Lung (tissue), 12 donors: ENCODE data around the gene CH25H. TPM values are rescaled to one million over a fixed set of nuclear protein-coding genes. Genes with fewer than 3 reads are reported as not detected.
A peak's percentile ranks its signal among the peaks of the same experiment; 100 is the strongest.

ENCODE experiments used
- ATAC-seq: fragments of 200-7000 bp; cut with Tn5 transposase; one replicate; pipeline ENCODE4 v1.9.1; 2020; ENCODE audit warnings: moderate number of reproducible peaks; ENCODE audit not compliant: insufficient read depth, low FRiP score
- DNase-seq, 3 donors: peaks; one replicate each; pipeline ENCODE4 v3.0.0-alpha.2; 2013 to 2017
- H3K27ac ChIP-seq, 2 donors: one replicate each; pipeline ENCODE4 v1.5.1; 2013; ENCODE audit warnings: mild to moderate bottlenecking in 2 of 2, moderate library complexity in 2 of 2, control low read depth in 1 of 2, inconsistent platforms in 1 of 2, low read depth in 1 of 2, low read length in 1 of 2
- H3K27me3 ChIP-seq, 3 donors: one replicate each; pipeline ENCODE4 v1.5.1; 2013; ENCODE audit warnings: low read length in 2 of 3; ENCODE audit not compliant: control insufficient read depth in 3 of 3, insufficient read depth in 3 of 3
- H3K36me3 ChIP-seq, 4 donors: one replicate each; pipeline ENCODE4 v1.5.1; 2013; ENCODE audit warnings: low read length in 4 of 4, mild to moderate bottlenecking in 1 of 4, moderate library complexity in 1 of 4; ENCODE audit not compliant: control insufficient read depth in 4 of 4, insufficient read depth in 4 of 4
- H3K4me1 ChIP-seq, 5 donors: one replicate each; pipeline ENCODE4 v1.5.1; 2013; ENCODE audit warnings: low read length in 5 of 5, mild to moderate bottlenecking in 2 of 5, moderate library complexity in 1 of 5; ENCODE audit not compliant: control insufficient read depth in 5 of 5, insufficient read depth in 5 of 5
- H3K4me3 ChIP-seq: one replicate; pipeline ENCODE4 v1.5.1; 2013; ENCODE audit warnings: mild to moderate bottlenecking, control low read depth, moderate library complexity
- H3K9ac ChIP-seq, 2 donors: one replicate each; pipeline ENCODE4 v1.5.1; 2013; ENCODE audit warnings: low read length in 2 of 2, control low read depth in 1 of 2; ENCODE audit not compliant: insufficient read depth in 1 of 2
- H3K9me3 ChIP-seq, 4 donors: one replicate each; pipeline ENCODE4 v1.5.1; 2013; ENCODE audit warnings: low read length in 3 of 4, mild to moderate bottlenecking in 1 of 4, moderate library complexity in 1 of 4; ENCODE audit not compliant: control insufficient read depth in 4 of 4, insufficient read depth in 3 of 4
- CTCF ChIP-seq: IDR thresholded peaks from 2 replicates; pipeline ENCODE4 v1.5.1; 2012; ENCODE audit warnings: mild to moderate bottlenecking; ENCODE audit errors: control extremely low read depth, extremely low read depth
- WGBS, 2 donors: extraction: QIAGEN DNeasy Blood & Tissue Kit; methylation state at CpG; one replicate each; pipeline ENCODE4 v1.1.7; 2013; 5-methylcytosine and 5-hydroxymethylcytosine counted together
- polyA plus RNA-seq, 2 donors: library from polyadenylated mRNA; stranded (reverse); fragments of 200-250 nt; gene quantifications; one replicate each; pipeline ENCODE4 v1.2.1, GENCODE V29; 2013
- total RNA-seq, 2 donors: library from RNA; depleted of rRNA in 1 of 2; stranded (reverse); fragments of >200 nt in 1 of 2; gene quantifications; one replicate each; pipeline ENCODE4 v1.2.1, GENCODE V29; 2014 to 2021
- donor health status: control.
- donor health status: control.
- donor health status: Bipolar disorder and iron deficiency.
- donor health status: healthy.
- donor health status: DM: yes; HTN: yes; CAD: no.

The CH25H gene
- total and polyA plus RNA-seq, 4 donors: 1.2 to 25.2 (median 3.7) TPM

GRCh38 chr10:89252225-89252585 is 45.1 kb upstream of the CH25H start:
- Histone ChIP-seq H3K36me3 (no peaks in the 10 kb centered on the region), H3K9me3 (peaks cover 0 to 3% (median 1%) of the 10 kb centered on the region in 4 donors), H3K27ac (no peak overlapping the region), H3K4me3 (no peak overlapping the region), H3K27me3 (no peaks in the 10 kb centered on the region), H3K4me1 (peaks cover 0 to 27% (median 0%) of the 10 kb centered on the region in 5 donors), H3K9ac (no peak overlapping the region)
- TF ChIP-seq CTCF: no peak
- ATAC-seq (no peak), DNase-seq (no peak)
- WGBS, 2 donors: 86 to 90% methylated on average over 2 of the region's 2 CpGs

GRCh38 chr10:89251409-89252224 is 44.5 kb upstream of the CH25H start, which contains the start of gene LIPA:
TSS of gene LIPA (minus strand) at chr10:89251775. CDS start at chr10:89247648, 4,127 bp downstream.
- peak; percentile 98 for DNase-seq
- peaks cover 0 to 22% (median 0%) of the 10 kb centered on the region in 5 donors for H3K4me1 ChIP-seq
- H3K4me3 ChIP-seq: peak within 1 kb of the TSS; percentile 92
- 1% methylated on average over 52 to 53 of the region's 53 CpGs for WGBS, 2 donors
- H3K9me3 ChIP-seq: peaks cover 0 to 3% (median 1%) of the 10 kb centered on the region in 4 donors
- no peaks in the 10 kb centered on the region for H3K36me3 ChIP-seq
- peak within 1 kb of the TSS; percentile 57 to 87 for H3K27ac ChIP-seq
- H3K27me3 ChIP-seq: no peaks in the 10 kb centered on the region
- peak within 1 kb of the TSS in 1 of 2 donors; percentile 4 for H3K9ac ChIP-seq
- TF ChIP-seq CTCF: no peak
- ATAC-seq: peak; percentile 97

GRCh38 chr10:89250865-89251408 is 43.8 kb upstream of the CH25H start:
- H3K27me3 ChIP-seq: no peaks in the 10 kb centered on the region
- peaks cover 0 to 3% (median 1%) of the 10 kb centered on the region in 4 donors for H3K9me3 ChIP-seq
- peaks cover 0 to 15% (median 0%) of the 10 kb centered on the region in 5 donors for H3K4me1 ChIP-seq
- H3K4me3 ChIP-seq: peak overlapping the region; percentile 92
- H3K9ac ChIP-seq: peak overlapping the region in 1 of 2 donors; percentile 4
- DNase-seq (no peak), ATAC-seq (no peak)
- H3K36me3 ChIP-seq: no peaks in the 10 kb centered on the region
- peak overlapping the region in 1 of 2 donors; percentile 87 for H3K27ac ChIP-seq
- 19% methylated on average over 13 of the region's 13 CpGs for WGBS, 2 donors
- no peak for TF ChIP-seq CTCF
